HG02938 (cell line): ENCODE results near the gene BACE2.

Experiments
- ATAC-seq: cut with Tn5 transposase; IDR thresholded peaks from one replicate; pipeline ENCODE4 v1.9.1; 2021; ENCODE audit warnings: mild to moderate bottlenecking, moderate library complexity; ENCODE audit not compliant: unreplicated experiment

Gene BACE2

DNA sequence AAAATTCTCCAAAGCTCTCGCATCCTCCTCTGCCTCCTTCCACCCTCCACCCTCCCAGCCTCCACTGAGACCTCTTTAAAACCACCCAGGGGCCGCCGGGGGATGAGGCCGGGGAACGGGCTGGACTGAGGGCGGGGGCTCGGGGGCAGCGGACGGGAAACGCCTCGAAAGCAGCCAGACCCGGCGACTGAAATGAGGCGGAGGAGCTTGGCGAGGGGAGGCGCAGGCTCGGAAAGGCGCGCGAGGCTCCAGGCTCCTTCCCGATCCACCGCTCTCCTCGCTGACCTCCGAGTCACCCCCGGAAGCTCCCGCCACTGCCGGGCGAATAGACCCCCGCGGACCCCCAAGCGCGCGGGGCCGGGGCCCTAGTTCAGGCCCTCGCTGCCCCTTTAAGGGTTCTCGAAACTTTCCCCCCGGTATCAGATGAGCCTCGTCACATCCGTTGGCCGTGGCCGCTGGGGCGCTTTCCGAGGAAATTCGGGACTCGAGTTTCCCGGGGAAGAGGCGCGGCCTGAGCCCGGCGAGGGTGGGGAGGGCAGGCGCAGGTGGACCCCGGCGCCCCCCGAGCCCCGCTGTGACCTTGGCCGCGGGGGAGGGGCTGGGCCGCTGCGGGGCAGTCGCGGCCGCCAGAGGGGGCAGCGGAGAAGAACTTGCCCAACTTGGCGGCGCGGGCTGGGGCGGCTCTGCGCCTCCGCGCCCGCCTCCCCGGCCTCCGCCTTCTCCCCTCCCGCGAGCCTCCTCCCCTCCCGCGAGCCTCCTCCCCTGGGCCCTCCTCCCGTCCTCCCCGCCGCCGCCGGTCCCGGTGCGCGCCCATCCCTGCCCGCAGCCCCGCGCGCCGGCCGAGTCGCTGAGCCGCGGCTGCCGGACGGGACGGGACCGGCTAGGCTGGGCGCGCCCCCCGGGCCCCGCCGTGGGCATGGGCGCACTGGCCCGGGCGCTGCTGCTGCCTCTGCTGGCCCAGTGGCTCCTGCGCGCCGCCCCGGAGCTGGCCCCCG lies at the start of gene BACE2:
BACE2 (plus strand) TSS at position 813 of the 995 bp plus-strand sequence; CDS start at position 917, 104 bp downstream.
- ATAC-seq, result no peak

DNA sequence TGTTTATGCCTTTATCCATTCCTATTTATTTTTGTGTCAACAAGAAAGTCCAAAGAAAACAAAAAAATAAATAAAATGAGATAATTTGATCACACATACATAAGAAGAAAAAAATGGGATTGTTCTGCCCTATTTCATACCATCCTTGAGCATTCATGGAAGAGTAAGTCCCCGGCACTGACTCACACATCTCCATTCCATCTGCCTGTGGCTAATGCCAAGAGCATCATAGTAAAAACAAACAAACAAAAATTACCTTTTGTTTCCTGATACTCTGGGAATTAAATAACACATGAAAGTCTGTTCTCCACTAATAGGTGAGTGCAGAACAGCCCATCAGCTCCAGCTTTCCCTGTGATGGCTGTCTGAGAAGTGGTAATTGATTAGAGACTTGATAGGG lies 48.1 kb upstream of the BACE2 start:
- ATAC-seq, result no peak

DNA sequence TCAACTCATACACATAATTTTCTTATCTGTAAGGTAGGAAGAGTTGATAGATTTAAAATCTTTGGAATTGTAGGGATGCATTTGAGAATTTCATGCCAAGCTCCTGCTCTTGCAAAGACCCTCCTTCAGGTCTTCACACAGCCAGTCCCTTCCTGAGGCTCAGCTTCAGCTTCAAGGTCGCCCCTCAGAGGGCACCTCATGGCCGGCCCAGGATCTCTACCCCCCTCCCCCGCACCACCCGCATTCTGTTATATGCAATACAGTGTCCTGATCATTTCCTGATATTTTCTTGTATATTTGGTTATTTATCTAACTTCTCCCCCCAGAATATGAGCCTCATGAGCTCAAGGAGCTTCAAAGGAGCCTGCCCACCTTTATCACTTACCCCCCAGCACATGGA lies 47.0 kb upstream of the BACE2 start:
- ATAC-seq, result no peak

DNA sequence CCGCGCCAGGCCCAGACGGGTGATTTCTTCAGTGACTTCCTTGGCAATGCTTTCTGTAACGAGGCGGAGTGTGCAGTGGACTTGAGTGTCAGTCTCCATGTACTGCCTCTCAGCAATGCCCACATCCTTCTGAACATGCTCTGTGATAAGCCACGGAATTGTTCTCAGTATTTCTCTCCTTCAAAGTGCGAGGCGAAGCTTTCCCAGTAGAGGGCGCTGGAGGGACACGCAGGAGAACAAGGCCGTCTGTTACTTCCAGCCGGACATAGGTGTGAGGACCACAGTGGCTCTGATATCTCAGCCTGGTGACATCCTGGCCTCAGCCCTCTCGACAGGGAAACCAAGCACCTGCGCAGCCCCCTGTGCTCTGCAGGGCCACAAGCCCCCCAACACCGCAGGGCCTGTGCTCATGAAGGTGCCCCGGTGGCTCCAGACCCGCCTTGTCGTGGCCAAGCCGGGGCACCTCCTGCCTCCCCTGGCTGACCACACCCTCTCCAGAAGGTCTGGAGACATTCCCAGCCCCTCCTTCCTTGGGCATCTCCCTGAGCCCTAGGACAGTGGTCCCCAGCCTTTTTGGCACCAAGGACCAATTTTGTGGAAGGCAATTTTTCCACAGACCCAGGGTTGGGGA lies 46.1 kb upstream of the BACE2 start:
- ATAC-seq, result no peak

DNA sequence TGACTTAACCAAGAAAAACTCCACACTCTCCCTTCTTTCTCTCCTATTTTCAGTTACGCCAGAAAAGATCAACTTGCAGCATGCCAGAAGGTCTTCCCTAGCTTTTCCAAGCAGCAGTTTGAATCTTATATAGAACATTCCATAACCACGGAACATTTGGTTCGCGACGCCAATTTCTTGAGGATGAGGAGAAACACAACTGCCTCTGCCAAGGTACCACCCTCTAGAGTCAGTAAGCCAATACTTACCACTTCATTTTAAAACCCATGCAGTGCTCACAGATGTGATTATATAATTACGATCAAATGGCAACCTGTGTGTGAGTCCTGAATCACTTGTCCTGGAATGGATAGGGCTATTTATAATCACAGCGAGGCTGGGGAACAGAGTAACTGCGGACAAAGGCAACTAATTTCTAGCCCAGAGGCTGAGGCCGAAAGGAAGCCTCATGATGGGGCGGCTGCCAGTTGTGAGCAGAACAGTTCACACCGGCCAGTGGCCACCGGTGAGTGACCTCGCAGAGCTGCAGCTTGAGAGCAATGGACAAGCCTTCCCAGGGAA lies 43.2 kb upstream of the BACE2 start:
- no peak for ATAC-seq

DNA sequence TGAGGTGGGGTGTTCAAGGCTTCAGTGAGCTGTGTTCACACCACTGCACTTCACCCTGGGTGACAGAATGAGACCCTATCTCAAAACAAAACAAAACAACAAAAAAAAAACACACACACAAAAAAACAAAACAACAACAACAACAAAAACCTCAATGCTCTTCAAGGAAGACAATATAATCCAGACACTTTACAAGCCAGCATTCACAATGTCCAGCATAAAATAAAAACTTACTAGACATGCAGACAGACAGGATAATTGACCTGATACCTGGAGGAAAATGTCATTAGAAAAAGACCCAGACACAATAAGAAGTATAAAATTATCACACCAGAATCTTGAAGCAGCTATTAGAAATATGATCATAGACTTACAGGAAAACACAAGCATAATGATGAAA lies 39.0 kb upstream of the BACE2 start:
- ATAC-seq, result no peak

DNA sequence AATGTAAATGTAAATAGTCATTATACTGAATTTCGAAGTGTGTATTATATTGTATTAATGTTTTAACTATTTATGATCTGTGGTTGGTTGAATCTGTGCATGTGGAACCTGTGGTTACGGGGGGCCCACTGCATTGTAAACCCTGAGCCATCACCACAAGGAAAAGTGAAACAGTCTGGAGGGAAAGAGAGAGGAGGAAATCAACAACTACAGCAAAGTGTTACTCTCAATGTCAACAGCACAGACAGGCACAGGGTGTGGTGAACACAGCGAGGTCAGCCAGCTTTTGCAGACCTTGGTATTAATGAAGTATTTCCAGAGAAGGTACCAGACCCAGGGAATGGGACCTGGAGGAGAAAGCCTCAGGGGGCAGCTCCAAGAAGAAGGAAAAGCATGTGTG lies 37.1 kb upstream of the BACE2 start:
- no peak for ATAC-seq

DNA sequence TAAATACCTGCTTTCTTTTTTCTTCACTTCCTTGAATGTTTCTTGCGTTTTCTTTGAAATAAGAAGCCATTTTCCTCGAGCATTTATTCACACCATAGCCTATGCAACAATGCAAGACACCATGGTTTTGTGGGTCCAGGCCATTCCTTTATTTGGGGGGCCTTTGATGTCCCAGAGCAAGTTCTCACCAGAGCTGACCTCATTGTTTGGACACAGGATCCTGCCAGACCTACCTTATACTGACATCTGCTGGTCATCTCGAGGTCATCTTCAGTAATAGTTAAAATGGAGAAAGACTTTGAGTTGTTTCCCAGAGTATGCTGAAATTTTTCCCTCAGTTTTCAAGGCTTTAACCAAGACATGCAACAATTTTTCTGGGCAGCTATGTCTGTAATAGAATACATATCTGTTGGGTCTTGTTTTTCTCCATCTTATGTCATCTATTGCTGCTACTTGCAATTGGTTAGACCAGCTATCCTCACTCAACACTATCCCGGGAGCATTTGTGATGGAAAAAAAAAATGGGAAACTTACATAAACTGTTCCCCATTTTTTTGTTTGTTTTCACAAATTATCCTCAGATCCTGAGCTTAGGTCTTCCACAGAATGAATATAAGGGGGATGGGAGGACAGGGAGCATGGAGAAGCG lies 34.0 kb upstream of the BACE2 start:
- ATAC-seq, result no peak

DNA sequence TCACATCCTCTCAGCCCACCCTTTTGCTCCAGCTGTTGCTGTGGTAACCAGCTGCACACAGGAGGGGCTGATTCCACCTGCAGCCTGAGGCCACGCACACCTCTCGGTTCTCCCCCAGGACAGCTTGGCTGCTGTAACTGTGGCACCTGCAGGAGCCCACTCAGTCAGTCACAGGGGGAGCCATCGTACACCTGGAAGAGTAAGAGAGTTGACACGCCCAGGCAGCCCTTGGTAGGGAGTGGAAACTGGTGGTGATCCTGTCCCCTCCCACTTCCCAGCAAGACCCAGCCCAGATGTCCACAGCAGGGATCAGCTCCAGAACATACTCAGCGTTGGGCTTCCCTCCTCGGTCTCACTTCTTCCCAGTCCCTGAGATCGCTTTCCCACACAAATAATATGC lies 32.2 kb upstream of the BACE2 start:
- no peak for ATAC-seq

DNA sequence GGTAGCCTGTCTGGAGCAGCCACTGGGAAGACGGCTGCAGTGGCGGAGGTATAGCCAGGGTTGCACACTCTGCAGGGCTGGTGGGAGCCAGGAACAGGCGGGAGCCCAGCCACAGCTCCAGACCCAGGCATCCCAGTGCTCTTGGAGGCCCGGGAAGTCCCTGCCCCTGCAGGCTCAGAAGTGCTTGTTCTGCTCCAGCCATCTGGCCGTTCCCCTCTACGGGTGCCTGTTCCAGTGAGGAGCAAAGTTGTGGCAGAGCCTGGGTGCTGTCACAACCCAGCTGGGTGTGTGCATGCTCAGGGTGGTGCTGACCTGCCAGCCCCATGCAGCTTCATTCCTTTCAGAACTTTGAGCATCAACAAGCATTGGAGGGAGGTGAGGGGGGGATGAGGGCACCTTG lies 31.7 kb upstream of the BACE2 start:
- ATAC-seq, result no peak

DNA sequence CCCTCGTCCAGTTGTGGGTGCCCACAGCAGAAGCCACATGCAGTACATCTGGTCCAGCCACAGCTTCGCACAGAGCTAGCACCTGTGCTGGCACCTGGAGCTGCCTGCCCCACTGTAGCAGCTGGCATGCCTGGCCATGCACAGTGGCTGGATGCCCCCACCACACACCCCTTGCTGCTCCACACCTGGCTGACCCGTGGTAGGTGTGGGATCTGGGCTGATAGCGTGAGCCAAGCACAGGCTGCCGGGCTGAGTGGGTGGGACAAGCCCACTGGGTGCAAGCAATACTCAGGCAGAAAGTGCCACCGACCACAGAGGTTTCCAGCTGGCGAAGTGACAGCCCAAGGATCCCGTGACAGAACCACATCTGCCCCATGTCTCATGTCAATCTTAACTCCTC lies 30.6 kb upstream of the BACE2 start:
- ATAC-seq, result no peak

DNA sequence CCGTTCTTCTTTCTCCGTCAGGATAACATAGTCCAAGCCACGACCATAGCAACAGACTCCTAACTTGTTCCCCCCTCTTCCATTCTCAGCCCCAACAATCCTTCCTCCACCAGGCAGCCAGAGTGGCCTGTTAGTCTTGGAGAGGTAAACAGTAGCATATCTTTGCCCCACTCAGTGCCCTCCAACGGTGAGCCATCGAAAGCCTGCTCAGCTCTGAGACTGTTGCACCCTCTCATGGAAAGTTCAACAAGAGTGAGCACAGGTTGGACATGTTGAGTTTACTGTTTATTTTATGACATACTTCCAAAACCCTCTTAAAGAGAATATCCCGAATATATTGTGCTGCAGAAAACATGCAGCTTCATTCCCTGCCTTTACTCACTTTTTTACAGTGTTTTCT lies 30.1 kb upstream of the BACE2 start:
- ATAC-seq, result no peak

DNA sequence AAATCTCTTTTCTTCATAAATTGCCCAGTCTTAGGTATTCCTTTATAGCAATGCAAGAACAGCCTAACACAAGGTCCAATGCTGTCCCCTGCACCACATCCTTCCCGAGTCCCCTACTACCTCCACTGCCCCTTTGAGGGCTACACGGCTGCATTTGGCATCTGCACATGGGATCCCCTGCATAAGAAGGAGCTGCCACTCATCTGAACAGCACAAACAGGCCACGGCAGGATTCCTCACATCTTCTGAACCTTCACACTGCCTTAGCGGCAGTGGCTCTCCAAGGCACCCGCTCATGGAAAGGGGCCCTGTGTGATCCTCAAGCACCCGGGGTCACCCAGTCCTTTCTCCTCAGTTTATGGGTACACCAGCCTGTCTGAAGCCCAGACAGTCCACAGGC lies 29.2 kb upstream of the BACE2 start:
- ATAC-seq, result no peak

DNA sequence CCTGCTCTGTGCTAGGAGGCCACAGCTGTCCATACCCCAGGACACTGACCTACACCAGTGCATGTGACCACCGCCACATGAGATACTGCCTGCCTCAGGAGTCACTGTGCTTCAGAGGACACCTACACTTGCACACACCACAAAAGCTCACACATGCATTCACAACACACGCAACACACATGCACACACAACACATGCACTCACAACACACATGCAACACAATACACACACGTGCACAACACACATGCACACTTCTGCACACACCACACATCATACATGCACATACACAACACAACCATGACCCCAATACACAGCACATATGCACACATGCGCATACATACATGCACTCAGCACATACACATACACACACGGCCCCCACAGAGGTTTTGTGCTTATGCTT lies 28.7 kb upstream of the BACE2 start:
- ATAC-seq, result no peak

DNA sequence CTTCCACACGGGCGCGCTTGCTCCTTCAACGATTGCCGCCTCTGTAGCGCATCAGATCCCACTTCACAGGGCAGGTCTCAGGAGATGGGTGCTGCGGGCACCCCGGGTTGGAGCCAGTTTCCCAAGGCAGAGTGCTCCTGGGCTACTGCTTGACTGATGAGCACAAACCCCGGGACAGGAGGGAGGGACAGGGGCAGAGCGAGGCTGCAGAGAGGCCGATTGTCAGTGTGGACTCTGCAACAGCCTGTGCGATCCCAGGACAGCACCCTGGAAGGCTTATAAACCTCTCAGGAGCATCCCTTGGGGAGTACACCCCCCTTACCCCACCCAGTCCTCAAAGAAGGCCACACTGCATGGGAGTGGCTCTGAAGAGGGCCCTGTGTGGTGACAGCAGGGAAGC lies 28.0 kb upstream of the BACE2 start:
- no peak for ATAC-seq

DNA sequence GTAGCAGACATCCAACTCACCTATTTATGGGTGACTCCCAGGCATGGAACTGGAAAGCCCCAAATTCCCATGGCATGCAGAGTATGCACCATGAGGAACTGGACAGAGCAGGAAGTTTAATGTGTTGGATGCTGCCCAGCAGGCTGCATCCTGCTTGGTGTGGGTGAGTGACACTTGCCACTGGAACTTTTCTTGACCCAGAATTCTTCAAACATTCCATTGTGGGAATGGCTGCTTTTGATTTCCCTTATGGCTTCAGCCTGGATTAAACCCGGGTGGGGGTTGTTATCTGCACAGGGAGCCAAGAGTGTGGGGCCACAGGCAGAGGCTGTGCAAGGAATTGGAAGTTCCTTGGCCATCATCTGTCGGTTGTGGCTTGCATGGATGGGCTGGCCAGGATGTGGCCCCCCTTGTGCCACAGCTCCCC lies 26.9 kb upstream of the BACE2 start:
- no peak for ATAC-seq

DNA sequence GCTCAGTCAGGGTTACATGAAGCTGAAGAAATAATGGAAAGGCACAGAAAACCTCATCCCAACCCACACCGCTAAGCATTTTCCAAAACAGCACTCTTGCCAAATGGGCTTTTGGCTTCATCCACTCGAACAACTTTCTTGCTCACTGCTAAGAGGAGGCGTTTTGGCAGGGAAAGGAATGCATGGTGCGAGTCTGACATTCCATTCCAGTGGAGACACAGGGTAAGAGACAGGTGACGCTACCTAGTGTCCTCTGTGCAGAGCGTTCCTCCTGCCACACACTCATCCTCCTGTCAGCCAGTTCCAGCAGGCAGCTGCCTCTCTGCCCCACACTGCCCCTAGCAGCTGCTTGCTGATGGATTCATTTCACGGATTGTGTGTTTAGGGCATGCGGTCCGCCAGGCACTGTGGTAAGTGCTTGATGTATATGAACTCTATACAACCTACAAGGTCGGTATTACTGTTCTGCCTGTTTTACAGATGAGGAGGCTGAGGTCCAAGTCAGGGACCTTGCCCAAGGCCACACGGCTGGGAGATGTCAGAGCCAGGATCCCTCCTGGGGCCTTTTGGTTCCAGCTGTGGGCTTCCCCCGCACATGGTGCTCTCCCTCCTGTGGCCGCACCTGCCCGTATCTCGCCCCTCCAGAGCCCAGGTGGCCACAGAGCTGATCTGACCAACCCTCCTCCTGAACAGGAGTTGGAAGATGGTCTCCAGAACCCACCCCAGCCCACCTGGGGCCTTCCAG lies 25.7 kb upstream of the BACE2 start:
- no peak for ATAC-seq

DNA sequence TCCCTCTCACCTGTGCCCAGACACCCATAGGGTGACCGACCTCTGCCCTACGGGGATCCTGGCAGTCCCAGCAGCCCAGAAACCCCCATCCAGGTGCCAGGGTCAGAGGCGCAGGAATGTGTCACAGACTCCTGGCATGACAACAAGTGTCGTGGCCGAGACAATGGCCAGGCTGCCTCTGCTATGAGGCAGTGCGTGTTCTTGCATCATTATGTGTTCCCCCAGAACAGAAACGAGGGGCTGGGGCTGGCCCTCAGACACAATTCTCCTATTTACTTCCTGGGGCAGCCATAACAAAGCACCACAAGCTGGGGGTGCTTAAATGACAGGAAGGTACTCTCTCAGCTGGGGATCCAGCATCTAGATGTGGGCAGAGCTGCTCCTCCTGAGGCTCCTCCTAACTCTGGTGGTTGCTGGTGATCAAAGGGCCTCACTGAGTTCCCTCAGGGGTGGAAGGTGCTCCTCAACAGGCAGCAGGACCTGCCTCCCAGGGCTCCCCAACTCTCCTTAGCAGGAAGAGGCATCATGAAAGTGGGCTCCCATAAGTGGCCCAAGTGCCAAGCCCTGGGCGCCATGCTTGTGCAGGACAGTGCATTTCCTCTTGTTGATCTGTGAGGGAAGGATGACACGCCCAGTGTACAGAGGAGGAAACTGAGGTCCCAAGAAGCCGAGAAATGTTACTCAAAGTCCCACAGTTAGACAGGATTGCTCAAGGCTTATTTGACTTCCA lies 24.2 kb upstream of the BACE2 start:
- no peak for ATAC-seq

DNA sequence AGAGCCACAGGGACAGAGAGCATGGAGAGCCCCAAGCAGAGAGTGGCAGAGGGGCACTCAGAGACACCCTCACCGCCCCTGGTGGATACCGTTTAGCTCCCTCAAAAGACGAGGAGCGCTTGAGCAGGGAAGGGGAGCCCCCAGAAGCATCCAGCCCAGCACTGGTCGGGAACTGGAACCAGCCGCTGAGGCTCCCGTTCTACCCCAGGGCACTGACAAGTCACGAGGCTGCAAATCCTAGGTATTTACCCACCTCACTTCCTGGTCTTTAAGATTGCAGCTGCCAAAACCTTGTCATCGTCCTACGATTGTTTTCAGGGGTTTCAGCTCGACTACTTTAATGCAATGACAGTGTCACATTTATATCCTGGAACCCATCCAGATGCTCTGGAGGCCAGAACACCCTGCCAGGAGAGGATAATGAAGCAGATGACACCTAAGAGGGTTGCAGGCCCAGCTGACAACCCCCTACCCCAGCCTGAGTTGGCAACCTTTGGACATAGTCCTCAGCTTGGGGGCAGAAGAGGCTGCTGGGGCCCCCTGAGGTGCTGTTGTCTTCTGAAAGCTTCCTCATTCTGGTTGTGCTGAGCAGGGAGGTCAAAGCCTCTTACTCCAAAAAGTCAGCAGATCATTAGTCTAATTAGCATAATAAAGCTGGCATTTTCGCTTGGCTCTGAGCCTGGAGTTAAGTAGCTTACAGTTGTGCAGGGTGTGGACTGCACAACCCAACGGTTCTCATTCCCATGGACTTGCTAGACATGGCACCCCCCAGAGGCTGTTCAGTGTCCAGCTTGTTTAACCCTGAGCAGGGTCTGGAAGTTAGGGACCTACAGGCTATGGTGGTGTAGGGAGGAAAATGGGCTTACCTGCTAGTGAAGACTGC lies 20.6 kb upstream of the BACE2 start:
- no peak for ATAC-seq
